ENCODE results near the gene FLT3LG.

The FLT3LG gene

GRCh38 chr19:49528211-49528771 lies 54.3 kb downstream of the FLT3LG start:
- no peak overlapping the region for H3K4me3 ChIP-seq (ENCODE audit: low read depth, low read length)
- no peak for TF ChIP-seq CTCF (IDR thresholded peaks at IDR 0.05; ENCODE audit: low read depth, low read length)

GRCh38 chr19:49530708-49531107 lies 56.7 kb downstream of the FLT3LG start:
- no peak for TF ChIP-seq CTCF (IDR thresholded peaks at IDR 0.05; ENCODE audit: low read depth, low read length)

GRCh38 chr19:49533551-49534488 lies 59.8 kb downstream of the FLT3LG start:
- 0 out of 2 replicates have a peak, but pooled peaks have one; percentile 18 for TF ChIP-seq CTCF (IDR thresholded peaks at IDR 0.05; ENCODE audit: low read depth, low read length)
- peak overlapping the region; percentile 65 for H3K4me3 ChIP-seq (ENCODE audit: low read depth, low read length)

More at GRCh38 chr19:49530708-49531107, 56.7 kb downstream of the FLT3LG start:
- no peak overlapping the region for H3K4me3 ChIP-seq (ENCODE audit: low read depth, low read length)

GRCh38 chr19:49534632-49535385 lies 60.8 kb downstream of the FLT3LG start:
- TF ChIP-seq CTCF (IDR thresholded peaks at IDR 0.05; ENCODE audit: low read depth, low read length), result no peak
- H3K4me3 ChIP-seq (ENCODE audit: low read depth, low read length), result no peak overlapping the region

All from WI38 (cell line).